Heart left ventricle (tissue), 13 donors: ENCODE measurements around the gene OTOA.

Experiments used
- CTCF ChIP-seq, 12 donors: fragments of 200-600 bp; sonication (generic) in 4 of 12; IDR thresholded peaks; one replicate each; pipeline versions ENCODE4 v1.5.0 to v1.8.0; 2018 to 2022; ENCODE audit warnings: antibody characterized with exemption in 12 of 12, mild to moderate bottlenecking in 5 of 12
- POLR2A ChIP-seq, 2 donors: fragments of 450-650 bp; IDR thresholded peaks; one replicate each; pipeline ENCODE4 v1.6.1; 2017; ENCODE audit warnings: antibody characterized with exemption in 2 of 2, mild to moderate bottlenecking in 2 of 2, moderate library complexity in 2 of 2
- donor health status: ischemic (EF 13 %, LVEDD 7.1; RV severe dilation, severe dysfunction).
- donor health status: DM: no; HTN: yes; CAD: no.
- donor health status: DM: no; HTN: no; CAD: no.
- donor health status: ischemic (EF 25% LVEDD 6.9; RV normal size, moderate dysfunction).
- donor health status: ischemic (EF 25% LVEDD 5.7; RV mildly dilated, moderate dysfunction).
- donor health status: ischemic (EF 35%, LVEDD 5.7; RV mildly dilated, moderate dysfunction).
- donor health status: nonischemic (EF 11% LVEDD 7.7; RV severe dilation, severe dysfunction).
- donor health status: DM: yes; HTN: yes; CAD: no.
- donor health status: PGD.
- donor health status: ischemic (EF 29% LVEDD 5.4; RV normal size, mild dysfunction).
- donor health status: nonischemic (EF 23%, LVEDD 6.1; RV moderate dilation, normal function).

GRCh38 chr16:21638573-21638975 lies 25.2 kb upstream of the OTOA start:
- TF ChIP-seq CTCF (IDR thresholded peaks at IDR 0.05) (no peak), POLR2A (IDR thresholded peaks at IDR 0.05) (no peak)
